Left kidney (tissue), 2 donors: Measurements from ENCODE around the gene GINS2. TPM values are rescaled to one million over a fixed set of nuclear protein-coding genes. Genes with fewer than 3 reads are reported as not detected.

Source experiments
- DNase-seq: peaks from one replicate; pipeline ENCODE4 v3.0.0-alpha.2; 2013
- polyA plus RNA-seq: library from polyadenylated mRNA; unstranded; fragments of 120-200 nt; gene quantifications from one replicate; pipeline ENCODE4 v1.2.1, GENCODE V29; 2013; ENCODE audit not compliant: insufficient read length

The GINS2 gene
- polyA plus RNA-seq, 1 donor: 21.2 TPM

DNA sequence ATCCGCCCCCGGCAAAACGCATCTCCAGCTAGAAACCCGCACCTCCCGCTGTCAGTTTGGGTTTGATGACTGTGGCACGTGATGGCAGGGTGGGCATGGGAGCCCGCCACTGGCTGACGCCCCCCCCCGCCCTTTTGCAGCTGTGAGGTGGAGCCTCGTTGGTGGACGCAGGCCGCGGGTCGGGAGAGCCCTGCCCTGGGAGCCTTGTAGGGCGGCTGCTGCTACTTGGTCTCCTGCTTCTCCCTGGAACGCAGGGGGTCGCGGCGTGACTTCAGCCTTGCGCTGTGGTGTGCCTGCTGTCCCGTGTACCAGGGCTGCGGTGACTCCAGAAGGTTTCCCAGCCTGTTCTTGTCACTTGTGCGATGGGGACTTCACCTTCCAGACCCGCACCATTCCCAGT is 47.4 kb downstream of the GINS2 start:
- DNase-seq: no peak

DNA sequence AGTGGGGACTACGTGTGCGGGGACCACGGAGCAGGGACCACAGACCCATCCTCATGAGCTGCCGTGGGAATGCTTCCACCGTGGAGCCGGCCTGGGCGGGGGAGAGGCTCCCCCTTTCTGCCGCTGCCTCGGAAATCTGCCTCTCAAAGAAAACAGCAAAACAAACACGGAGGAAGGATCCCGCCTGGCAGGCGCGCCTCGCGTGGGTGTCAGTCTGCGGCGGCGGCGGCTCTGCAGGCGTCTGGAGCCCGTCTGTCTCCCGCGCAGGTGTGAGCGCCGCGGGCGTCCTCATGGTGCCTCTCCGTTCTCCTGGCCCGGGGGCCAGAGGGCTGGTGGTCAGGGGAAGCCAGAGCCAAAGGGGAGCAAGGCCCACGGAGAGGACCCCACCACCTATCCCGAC is 48.2 kb downstream of the GINS2 start:
- no peak for DNase-seq

DNA sequence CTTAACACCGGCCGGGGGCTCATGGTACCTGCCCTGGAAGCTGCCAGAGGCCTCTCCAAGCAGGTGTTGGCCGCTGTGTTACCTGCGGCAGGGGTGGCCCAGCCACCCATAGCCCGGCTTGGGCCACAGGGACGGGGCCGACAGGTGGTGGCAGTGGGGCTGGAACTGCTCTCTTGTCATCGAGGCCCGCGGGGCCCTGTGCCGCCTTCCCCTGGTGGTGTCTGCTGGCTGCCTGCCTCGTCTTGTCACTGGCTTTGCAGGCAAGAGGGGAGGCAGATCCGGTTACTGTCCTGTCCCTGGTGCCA is 48.5 kb downstream of the GINS2 start:
- DNase-seq: no peak

DNA sequence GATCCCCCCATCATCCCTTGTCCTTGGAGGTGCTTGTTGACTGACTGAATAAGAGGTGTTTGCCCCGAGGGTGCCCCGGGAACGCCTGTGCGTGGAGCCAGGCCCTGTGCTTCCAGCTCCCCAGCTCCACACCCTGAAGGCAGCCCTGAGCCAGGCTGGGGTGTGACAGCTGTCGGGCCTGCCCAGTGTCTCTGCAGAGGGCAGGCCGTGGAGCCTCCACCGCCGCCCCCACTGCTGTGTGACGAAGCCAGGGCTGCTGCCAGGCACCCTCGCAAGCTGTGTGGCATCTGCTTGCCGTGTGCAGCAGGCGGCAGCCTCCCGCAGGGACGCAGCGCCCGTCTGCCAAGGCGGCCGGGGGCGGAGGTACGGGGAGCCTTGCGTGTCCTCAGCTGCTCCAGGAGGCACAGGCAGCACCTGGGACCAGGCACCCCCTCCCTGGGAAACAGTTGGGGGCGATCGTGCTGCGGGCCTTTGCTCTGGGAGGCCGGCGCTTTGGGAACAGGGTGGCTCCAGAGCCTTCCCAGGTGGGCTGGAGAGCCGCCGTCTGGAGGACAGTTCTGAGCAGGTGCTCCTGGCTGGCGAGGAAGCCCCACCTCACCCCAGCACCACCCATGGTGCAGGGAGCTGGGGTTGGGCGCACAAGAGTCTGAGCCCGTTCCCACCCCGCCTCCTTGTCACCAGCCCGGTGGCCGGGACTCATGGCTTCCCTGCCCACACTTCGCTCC is 49.1 kb downstream of the GINS2 start:
- no peak for DNase-seq

DNA sequence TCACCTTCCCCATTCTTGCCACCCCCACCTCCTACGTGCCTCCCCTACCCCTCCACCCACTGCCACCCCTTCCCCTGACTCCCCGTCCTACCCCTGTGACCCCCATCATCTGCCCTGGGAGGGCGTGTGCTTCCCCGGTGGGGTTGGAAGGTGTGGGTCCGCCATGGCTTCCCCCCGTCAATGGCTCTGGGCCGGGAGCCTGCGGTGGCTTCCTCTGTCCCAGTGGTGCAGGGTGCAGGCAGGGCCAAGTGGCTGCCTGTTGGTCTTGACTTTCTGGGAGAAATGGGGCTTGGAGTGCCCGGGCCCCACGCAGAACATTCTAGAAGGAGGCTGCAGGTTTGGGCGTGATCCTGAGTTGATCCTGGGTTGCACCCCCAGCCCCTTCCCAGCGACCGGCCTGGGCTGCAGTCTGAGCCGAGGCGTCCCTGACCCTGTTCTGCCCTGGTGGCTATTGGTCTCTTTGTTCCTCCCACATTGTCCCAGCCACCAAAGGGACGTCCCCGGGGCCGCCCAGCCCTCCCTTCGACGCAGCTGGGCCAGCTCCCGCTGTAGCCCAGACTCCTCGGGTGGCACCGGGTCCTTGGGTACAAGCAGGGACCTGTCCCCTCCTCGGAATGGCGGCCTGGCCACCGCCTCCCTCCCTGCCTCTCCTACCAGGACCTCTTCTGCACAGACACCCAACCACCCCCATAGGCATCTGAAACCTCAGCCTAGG is 49.9 kb downstream of the GINS2 start:
- no peak for DNase-seq

DNA sequence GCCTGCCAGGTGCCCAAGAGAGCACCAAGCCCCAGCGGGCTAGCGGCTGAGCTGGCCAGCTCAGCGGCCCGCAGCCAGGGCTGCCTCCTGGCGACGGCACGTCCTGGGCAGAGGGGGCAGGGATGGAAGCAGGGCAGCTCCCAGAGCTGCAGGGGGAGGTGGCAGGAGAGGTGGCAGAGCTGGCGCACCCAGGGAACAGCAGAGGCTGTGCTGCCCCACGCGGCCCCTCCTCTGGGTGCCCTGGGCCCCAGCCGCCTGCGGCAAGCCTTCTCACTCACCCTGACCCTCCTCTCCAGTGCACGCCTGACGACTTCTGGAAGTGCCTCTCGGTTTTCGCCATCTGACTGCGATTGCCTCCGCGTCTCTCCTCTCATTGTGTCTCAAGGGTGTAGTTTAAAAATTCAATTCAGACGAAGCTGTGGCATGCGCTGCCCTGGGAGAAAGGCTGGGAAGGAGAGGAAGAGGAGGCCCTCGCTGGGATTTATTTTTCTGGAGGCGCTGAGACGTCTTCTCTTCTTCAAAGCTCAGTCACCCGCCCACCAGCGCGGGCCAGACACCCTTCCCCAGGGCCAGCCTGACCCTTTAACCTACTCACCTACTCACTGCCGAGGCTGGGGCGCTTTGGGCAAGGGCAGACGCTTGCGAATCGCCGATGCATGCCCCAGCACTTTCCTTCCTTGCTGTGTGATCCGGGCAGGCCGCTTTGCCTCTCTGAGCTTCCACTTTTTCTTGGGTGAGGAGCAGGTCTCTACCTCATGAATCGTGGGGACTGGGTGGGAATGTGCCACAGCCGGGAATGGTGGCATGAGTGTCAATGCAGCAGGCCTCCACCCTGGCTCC is 50.7 kb downstream of the GINS2 start:
- no peak for DNase-seq

DNA sequence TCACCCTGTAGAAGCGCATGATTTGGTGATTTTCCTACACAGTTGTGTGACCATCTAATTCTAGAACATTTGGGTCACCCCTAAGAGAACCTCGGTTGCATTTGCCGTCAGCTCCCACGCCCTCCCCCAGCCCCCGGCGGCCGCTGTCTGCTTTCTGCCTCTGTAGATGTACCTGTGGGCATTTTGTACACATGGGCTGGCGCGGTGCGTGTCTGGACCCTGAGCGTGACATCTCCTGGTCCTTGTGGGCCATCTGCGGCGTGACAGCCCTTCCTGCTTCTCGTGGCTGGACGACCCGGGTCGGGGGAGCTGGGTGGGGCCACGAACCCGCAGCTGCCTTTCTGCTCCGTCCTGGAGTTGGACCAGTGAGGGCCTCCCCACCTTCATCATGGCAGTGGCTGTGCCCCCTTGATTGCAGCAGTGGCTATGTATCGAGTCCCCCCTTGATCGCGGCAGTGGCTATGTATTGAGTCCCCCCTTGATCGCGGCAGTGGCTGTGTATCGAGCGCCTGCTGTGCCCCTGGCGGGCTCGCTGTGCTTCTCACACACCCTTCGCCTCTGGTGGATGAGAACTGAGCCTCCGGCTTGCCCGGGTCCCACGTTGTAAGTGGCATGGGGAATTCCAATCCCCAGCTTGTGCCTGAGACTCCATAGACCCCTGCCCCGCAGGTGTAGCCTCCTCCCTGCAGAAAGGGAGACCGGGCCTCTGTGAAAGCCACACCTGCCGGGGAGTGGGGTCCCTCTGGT is 51.5 kb downstream of the GINS2 start:
- DNase-seq: no peak

DNA sequence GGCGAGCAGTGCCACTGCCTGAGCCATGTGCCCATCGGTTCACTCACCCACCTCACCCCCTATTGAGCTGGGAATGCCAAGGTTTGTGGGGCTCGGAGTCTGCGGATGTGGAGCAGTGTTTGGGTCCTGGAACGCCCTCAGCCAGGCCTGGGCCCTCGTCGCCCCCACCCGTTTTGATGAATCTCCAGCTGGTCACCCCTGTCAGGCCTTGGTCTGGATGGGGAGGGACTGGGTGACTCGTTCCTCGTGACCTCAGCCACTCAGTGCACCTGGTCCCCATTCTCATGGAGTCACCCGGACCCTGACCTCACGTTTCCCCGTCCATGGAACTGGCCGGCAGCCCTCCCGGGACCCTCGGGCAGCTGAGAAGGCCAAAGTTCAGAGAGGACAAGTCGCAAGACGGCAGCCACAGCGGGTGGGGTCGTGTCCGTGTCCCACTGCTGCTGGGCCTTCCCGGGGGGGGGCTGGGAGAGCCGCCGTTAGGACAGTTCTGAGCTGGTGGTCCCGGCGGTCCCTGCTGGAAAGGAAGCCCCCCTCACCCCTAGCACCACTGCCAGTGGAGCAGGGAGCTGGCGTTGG is 52.4 kb downstream of the GINS2 start:
- no peak for DNase-seq

DNA sequence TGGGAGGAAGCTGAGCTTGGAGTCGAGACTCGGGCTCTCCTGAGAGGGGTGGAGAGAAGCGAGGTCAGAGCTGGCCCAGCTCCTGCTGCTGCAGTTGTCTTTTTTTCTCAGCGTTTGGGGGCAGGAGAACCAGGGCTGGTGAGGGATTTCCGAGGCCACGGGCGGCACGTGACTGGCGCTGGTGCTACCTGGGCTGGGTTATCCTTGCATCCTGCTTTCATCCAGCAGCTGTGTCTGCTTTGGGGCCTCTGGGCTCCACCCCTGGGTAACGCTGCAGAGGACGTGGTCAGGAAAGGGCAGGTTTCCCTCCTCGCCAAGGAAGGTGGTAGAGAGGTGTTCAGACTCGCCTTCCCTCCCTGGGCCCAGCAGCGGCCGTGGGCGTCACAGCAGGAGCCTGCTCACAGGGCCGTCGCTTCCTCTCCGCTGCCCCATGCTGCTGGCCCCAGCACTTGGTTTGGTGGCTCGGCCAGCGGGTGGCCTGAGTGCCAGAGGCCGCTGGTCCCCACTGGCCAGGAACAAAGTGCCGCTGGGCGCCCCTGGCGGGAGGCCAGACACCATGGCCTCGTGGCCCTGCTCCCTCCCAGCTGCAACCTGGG is 53.1 kb downstream of the GINS2 start:
- DNase-seq: no peak

DNA sequence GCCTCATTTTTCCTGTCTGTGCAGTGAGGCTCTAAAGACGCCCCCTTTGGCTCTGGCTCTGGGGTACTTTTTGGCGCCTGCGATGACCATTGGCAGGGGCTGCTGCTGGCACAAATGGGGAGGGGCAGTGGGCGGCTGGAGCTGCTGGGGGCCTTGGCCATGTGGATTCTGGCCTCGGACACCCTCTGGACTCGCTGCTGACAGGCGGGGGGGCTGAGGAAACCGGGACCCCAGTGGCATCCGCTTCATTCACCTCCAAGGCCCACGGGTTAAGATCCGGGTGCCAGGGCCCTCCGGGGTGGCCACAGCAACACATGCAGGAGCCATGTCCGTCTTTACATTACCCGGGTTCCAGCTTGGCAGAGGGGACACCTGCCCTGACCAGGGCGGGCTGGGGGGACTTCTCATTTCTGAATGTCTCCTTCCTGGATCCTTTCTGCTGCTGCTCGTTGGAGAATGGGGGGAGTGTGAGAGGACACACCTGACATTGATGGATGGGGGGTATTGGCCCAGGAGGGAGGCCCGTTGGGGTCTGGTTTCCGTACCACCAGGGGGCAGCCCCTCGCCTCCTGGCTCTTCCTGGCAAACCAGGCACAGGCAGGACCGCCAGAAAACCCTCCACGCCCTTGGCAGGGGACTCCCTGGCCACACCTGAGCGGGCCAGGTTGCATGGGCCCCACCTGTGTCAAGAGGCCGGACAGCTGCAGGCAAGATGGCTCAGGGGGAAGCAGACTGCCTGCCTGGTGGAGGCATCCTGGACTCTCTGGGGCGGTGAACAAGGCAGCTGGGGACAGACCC is 53.8 kb downstream of the GINS2 start:
- DNase-seq: no peak

DNA sequence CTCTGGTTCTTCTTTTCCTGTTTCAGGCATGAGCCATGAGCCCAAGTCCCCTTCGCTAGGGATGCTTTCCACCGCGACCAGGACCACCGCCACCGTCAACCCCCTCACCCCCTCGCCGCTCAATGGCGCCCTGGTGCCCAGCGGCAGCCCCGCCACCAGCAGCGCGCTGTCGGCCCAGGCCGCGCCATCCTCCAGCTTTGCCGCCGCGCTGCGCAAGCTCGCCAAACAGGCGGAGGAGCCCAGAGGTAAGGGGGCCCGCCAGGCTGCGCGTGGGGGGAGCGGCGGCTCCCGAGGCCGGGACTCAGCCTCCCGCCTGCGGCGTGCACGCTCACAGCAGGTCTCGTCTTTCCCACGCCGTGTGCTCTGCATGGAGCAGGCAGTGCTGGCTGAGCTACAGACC is 54.9 kb downstream of the GINS2 start:
- DNase-seq: no peak

DNA sequence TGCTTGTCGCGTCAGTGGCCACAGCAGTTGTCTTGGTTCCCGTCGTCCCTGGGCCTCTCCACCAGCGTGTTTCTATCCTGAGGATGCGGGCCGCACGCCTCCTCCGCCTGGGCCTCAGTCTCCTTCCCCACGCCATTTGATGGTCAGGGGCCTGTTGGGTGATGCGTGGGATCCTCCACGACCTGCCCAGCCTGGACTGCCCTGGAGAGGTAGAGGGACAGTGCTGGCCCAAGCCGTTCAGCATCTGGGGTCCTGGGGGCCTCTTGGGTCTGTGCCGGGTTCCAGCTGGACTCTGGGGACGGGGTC is 55.4 kb downstream of the GINS2 start:
- DNase-seq: no peak

DNA sequence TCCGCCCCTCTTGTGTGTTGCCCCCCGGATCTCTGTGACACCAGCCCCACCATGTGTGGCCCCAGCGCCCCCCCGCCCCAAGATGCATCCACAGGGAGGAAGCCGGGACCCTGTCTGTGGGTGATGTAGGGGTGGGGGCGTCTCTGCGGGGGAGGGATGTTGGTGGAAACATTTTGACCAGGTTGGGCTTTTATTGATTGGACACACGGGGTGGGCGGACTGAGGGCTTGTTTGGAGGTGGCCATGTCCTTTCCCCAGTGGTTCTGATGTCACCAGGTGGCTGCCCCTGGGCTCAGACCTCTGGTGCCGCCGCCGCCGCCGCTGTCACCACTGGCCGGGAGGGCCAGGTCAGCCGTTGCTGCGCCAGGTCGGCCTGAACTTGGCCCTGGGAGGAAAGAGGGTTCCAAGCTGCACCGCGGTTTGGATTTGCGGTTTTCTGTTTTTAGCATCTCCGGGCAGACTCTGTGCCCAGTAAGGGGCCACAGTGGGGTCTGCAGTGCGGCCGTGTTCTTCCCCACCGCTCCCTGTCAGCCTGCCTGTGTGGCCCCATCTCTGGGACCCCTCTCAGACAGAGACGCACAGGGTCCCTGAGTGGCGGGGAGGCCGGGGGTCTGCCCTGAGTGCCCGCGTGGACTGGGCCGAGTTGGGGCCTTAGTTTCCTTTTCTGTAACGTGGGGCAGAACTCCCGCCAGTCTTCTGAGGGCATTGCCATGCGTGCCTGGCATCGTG is 55.9 kb downstream of the GINS2 start:
- DNase-seq: no peak

DNA sequence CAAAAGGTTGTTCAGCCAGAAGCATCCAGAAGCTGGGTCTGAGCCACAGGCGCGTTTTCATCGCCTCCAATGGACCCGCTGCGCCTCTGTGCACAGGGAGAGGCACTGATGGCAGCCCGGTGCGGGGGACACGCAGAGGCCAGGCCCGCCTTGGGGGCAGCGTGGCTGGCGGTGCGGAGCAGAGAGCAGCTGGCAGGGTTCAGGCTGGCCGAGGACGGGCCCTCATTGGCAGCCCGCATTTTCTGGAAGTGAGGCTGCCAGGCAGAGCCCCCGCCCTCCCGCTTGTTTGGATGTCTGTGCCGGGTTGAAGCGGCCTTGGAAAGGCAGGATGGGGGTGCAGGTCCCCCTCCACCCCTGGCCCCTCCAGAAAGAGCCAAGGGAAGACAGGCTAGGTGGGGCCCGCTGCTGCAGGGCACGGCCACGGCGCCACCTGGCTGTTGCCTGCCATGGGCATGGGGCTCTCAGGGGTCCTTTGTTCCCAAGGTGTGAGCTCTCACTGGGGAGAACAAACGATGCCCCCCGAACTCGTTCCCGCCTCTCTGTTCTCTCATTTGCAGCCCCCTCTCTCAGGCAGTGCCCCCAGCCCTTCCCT is 56.9 kb downstream of the GINS2 start:
- no peak for DNase-seq

DNA sequence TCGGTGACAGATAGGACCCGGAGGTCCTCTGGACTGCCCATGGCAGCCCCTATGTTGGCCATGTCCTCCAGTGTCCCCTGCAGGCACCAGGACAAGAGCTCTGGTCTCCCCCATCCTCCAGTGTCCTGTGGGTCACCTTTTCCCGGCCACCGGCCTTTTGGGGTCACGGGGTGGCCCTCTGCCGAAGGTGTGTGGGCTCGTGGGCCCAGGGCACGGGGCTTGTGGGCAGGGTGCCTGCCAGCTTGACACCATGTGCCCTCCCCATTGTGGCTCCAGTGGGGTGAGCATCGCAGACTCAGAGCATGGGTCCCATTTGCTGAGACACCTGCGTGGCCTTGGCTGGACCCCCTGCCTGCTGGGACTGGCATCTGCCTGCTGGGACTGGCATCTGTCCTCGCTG is 57.5 kb downstream of the GINS2 start:
- no peak for DNase-seq

DNA sequence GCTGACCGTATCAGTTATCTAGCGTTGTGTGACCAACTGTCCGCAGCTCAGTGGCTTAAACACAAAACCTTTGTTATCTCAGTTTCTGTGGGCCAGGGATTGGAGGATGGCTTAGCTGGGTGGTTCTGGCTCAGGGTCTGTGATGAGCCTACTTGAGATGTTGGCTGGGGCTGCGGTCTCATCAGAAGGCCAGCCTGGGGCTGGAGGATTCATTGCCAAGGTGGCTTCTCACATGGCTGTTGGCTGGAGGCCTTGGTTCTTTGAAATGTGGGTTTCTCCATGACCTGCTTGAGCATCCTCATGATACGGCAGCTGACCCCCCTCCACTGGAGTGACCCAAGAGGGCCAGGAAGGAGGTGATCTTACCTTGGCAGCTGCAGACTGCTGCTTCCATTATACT is 58.9 kb downstream of the GINS2 start:
- DNase-seq: no peak

DNA sequence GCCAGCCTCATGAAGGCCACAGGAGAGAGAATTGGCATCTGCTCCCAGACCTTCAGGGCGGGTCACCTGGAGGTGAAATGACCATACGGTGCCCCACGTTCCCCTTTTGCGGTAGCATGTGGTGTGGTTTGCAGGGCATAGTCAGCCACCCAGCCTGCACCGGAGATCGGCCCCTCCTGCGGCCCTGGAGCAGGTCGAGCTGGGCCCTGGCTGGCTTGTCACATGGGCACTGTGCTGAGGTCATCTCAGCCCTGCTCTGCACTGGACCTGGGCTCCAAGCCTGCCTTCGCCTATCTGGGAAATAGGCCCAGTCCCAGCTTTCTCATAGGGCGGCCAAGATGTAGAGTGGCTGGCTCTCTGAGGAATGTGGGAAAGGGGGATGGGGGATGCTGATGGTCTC is 59.4 kb downstream of the GINS2 start:
- no peak for DNase-seq

DNA sequence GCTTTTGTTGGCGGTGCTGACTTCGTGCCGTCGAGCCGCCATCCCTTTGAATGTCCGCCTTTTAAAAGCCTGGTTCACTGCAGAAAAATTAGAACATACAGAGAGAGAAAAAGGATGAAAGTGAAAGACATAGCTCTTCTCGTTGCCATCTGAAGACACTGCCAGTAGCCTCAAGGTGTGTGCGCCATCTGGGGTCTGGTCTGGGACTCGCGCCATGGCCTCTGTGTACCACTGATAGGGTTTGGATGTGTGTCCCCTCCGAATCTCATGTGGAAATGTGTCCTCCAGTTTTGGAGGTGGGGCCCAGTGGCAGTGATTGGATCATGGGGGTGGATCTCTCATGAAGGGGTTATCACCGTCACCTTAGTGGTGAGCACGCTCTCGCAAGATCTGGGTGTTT is 60.1 kb downstream of the GINS2 start:
- no peak for DNase-seq

DNA sequence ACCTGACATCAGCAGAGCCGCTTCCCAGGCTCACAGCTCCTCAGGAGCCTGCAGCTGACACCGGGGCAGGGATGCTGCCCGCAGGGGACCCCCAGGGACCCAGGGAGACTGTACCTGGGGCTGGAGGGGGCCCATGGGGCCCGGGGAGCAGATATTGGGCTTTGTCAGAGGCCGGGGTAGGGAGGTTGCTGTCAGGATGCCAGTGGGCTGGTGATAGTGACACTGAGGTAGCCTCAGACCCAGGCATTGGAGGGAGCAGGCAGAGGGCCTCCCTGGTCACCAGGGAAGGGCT is 60.5 kb downstream of the GINS2 start:
- no peak for DNase-seq
